SU-DHL-6 (cell line): ENCODE data around the gene DSTYK.

Source experiments
- H2AFZ ChIP-seq: fragments of 200-600 bp; sonication (generic); 2 replicates; pipeline ENCODE4 v1.6.1; 2014; ENCODE audit warnings: low read depth, mild to moderate bottlenecking, moderate library complexity, mixed read lengths, antibody characterized with exemption, low read length; ENCODE audit not compliant: severe bottlenecking
- H3F3A ChIP-seq: fragments of 200-600 bp; shearing (Covaris generic); 2 replicates; pipeline ENCODE4 v1.6.0; 2016; ENCODE audit warnings: antibody characterized with exemption, mild to moderate bottlenecking; ENCODE audit not compliant: insufficient read depth
- H3K27ac ChIP-seq: fragments of 200-600 bp; sonication (generic); 2 replicates; pipeline ENCODE4 v1.5.1; 2016; ENCODE audit warnings: low read depth, mild to moderate bottlenecking, low read length, moderate library complexity, mixed read lengths
- H3K27me3 ChIP-seq: fragments of 200-600 bp; sonication (generic), shearing (Covaris generic); 2 replicates; pipeline ENCODE4 v1.6.0; 2014; ENCODE audit warnings: mild to moderate bottlenecking, low read length
- H3K36me3 ChIP-seq: fragments of 200-600 bp; sonication (generic); 2 replicates; pipeline ENCODE4 v1.6.1; 2014; ENCODE audit warnings: mild to moderate bottlenecking, low read length, mixed read lengths
- H3K4me2 ChIP-seq: fragments of 300-600, 200-600 bp; shearing (Covaris generic), sonication (generic); 2 replicates; pipeline ENCODE4 v1.6.0; 2014; ENCODE audit warnings: low read length, low read depth, mild to moderate bottlenecking; ENCODE audit not compliant: poor library complexity, severe bottlenecking
- H3K4me3 ChIP-seq: fragments of 200-600 bp; sonication (generic); 2 replicates; pipeline ENCODE4 v1.5.1; 2014; ENCODE audit warnings: antibody characterized with exemption, low read length, mild to moderate bottlenecking, mixed read lengths; ENCODE audit not compliant: insufficient read depth, poor library complexity, severe bottlenecking
- H3K79me2 ChIP-seq: fragments of 200-600 bp; sonication (generic); 2 replicates; pipeline ENCODE4 v1.6.1; 2014; ENCODE audit warnings: mild to moderate bottlenecking, low read length, moderate library complexity; ENCODE audit not compliant: insufficient read depth
- H3K9ac ChIP-seq: fragments of 200-600 bp; sonication (generic); 2 replicates; pipeline ENCODE4 v1.7.0; 2014; ENCODE audit warnings: mild to moderate bottlenecking, low read length
- H3K9me2 ChIP-seq: fragments of 200-600 bp; sonication (generic); replicated peaks from 2 replicates; pipeline ENCODE4 v1.6.1; 2014; ENCODE audit warnings: low read length; ENCODE audit not compliant: insufficient read depth
- H3K9me3 ChIP-seq: fragments of 200-600 bp; sonication (generic); 2 replicates; pipeline ENCODE4 v1.6.1; 2014; ENCODE audit warnings: low read length, mixed read lengths; ENCODE audit not compliant: insufficient read depth
- H4K20me1 ChIP-seq: fragments of 200-600 bp; sonication (generic); 2 replicates; pipeline ENCODE4 v1.6.1; 2014; ENCODE audit warnings: low read depth, mild to moderate bottlenecking, antibody characterized with exemption, low read length, moderate library complexity, mixed read lengths
- CTCF ChIP-seq: fragments of 200-600 bp; sonication (generic); IDR thresholded peaks from one replicate; pipeline ENCODE4 v1.5.1; 2017; ENCODE audit warnings: antibody characterized with exemption, mild to moderate bottlenecking, low read length, moderate library complexity; ENCODE audit not compliant: insufficient read depth, poor library complexity, severe bottlenecking
- EZH2phosphoT487 ChIP-seq: fragments of 200-600 bp; sonication (generic), shearing (Covaris generic); conservative IDR thresholded peaks from 2 replicates; pipeline ENCODE4 v1.6.1; 2018; ENCODE audit warnings: mild to moderate bottlenecking, antibody characterized with exemption, low read length, moderate library complexity, mixed read lengths

Gene DSTYK

GRCh38 chr1:205204552-205204951, 7.0 kb downstream of the DSTYK start:
- no peak for TF ChIP-seq CTCF
- TF ChIP-seq EZH2phosphoT487: no peak
- no peaks in the 10 kb centered on the region for H3K9me3 ChIP-seq
- H3K79me2 ChIP-seq: no peaks in the 10 kb centered on the region
- H3K4me2 ChIP-seq: no peak overlapping the region
- H3K9ac ChIP-seq: no peak overlapping the region
- peaks cover 4% of the 10 kb centered on the region; the same call in 1 of the 2 replicates for H3F3A ChIP-seq
- H2AFZ ChIP-seq: no peak overlapping the region
- no peak overlapping the region for H3K27ac ChIP-seq
- H3K4me3 ChIP-seq: no peak overlapping the region
- H4K20me1 ChIP-seq: no peaks in the 10 kb centered on the region; the same call in 1 of the 2 replicates
- H3K9me2 ChIP-seq: no peaks in the 10 kb centered on the region
- no peaks in the 10 kb centered on the region for H3K36me3 ChIP-seq
- H3K27me3 ChIP-seq: no peaks in the 10 kb centered on the region

GRCh38 chr1:205199931-205200299, 11.6 kb downstream of the DSTYK start:
- no peaks in the 10 kb centered on the region for H3K36me3 ChIP-seq
- H3K9me3 ChIP-seq: no peaks in the 10 kb centered on the region
- H3K27ac ChIP-seq: no peak overlapping the region
- peaks cover under 1% of the 10 kb centered on the region; the same call in 1 of the 2 replicates for H3F3A ChIP-seq
- H2AFZ ChIP-seq: no peak overlapping the region
- no peaks in the 10 kb centered on the region for H3K9me2 ChIP-seq
- no peaks in the 10 kb centered on the region for H3K27me3 ChIP-seq
- H4K20me1 ChIP-seq: peaks cover 4% of the 10 kb centered on the region; the same call in 1 of the 2 replicates
- H3K4me2 ChIP-seq: no peak overlapping the region
- no peak for TF ChIP-seq CTCF
- TF ChIP-seq EZH2phosphoT487: no peak
- H3K79me2 ChIP-seq: no peaks in the 10 kb centered on the region
- no peak overlapping the region for H3K9ac ChIP-seq
- no peak overlapping the region for H3K4me3 ChIP-seq

- no peaks in the 10 kb centered on the region for H3K79me2 ChIP-seq
- peaks cover 4% of the 10 kb centered on the region; the same call in 1 of the 2 replicates for H4K20me1 ChIP-seq
These were observed 12.2 kb downstream of the DSTYK start for GRCh38 chr1:205199090-205199930.

More at GRCh38 chr1:205199090-205199930, 12.2 kb downstream of the DSTYK start:
- Histone ChIP-seq H3K4me2 (no peak overlapping the region), H3K27ac (no peak overlapping the region), H3F3A (no peaks in the 10 kb centered on the region), H3K9ac (no peak overlapping the region), H3K4me3 (no peak overlapping the region), H3K27me3 (no peaks in the 10 kb centered on the region), H2AFZ (no peak overlapping the region), H3K36me3 (no peaks in the 10 kb centered on the region), H3K9me3 (no peaks in the 10 kb centered on the region), H3K9me2 (no peaks in the 10 kb centered on the region)
- TF ChIP-seq CTCF: no peak
- no peak for TF ChIP-seq EZH2phosphoT487
